Spleen (tissue), 11 donors: Measurements from ENCODE around the gene ASCC3. TPM values are rescaled to one million over a fixed set of nuclear protein-coding genes. Genes with fewer than 3 reads are reported as not detected.

Experiments used
- DNase-seq: peaks from one replicate; pipeline ENCODE4 v3.0.0-alpha.2; 2020
- H3K27ac ChIP-seq, 8 donors: fragments of 200-600 bp; sonication (generic) in 7 of 8; 1 replicate in 4 of 8; 2 replicates in 4 of 8; pipeline versions ENCODE4 v1.5.0 to v1.8.0; 2016 to 2021; ENCODE audit warnings: inconsistent platforms in 4 of 8, mild to moderate bottlenecking in 4 of 8, moderate library complexity in 1 of 8
- H3K27me3 ChIP-seq, 7 donors: fragments of 200-600 bp; sonication (generic) in 6 of 7; replicated peaks in 1 of 7; 1 replicate in 4 of 7; 2 replicates in 3 of 7; pipeline versions ENCODE4 v1.5.0 to v1.8.0; 2016 to 2021; ENCODE audit warnings: inconsistent platforms in 3 of 7, mild to moderate bottlenecking in 1 of 7
- H3K36me3 ChIP-seq, 6 donors: fragments of 200-600 bp; sonication (generic) in 5 of 6; 1 replicate in 4 of 6; 2 replicates in 2 of 6; pipeline versions ENCODE4 v1.5.0 to v1.8.0; 2016 to 2021; ENCODE audit warnings: inconsistent platforms in 2 of 6
- H3K4me1 ChIP-seq, 6 donors: fragments of 200-600 bp; sonication (generic) in 5 of 6; 1 replicate in 3 of 6; 2 replicates in 3 of 6; pipeline versions ENCODE4 v1.5.0 to v1.8.0; 2016 to 2021; ENCODE audit warnings: inconsistent platforms in 3 of 6
- H3K4me3 ChIP-seq, 8 donors: fragments of 200-600 bp; sonication (generic) in 7 of 8; 1 replicate in 4 of 8; 2 replicates in 4 of 8; pipeline versions ENCODE4 v1.5.0 to v1.8.0; 2016 to 2021; ENCODE audit warnings: inconsistent platforms in 4 of 8, mild to moderate bottlenecking in 4 of 8, moderate library complexity in 2 of 8
- H3K9me3 ChIP-seq, 8 donors: fragments of 200-600 bp; sonication (generic) in 7 of 8; 1 replicate in 4 of 8; 2 replicates in 4 of 8; pipeline versions ENCODE4 v1.5.0 to v1.8.0; 2016 to 2021; ENCODE audit warnings: inconsistent platforms in 4 of 8
- POLR2A ChIP-seq, 3 donors: fragments of 450-650 bp; IDR thresholded peaks; one replicate each; pipeline ENCODE4 v1.5.1; 2017; ENCODE audit warnings: antibody characterized with exemption in 3 of 3, mild to moderate bottlenecking in 1 of 3
- POLR2AphosphoS5 ChIP-seq, 3 donors: sonication (generic); formaldehyde crosslinking; IDR thresholded peaks; one replicate each; pipeline ENCODE4 v1.5.1; 2017; ENCODE audit warnings: antibody characterized with exemption in 3 of 3
- WGBS, 5 donors: extraction: QIAGEN DNeasy Blood & Tissue Kit in 3 of 5; methylation state at CpG; one replicate each; pipeline versions ENCODE4 v1.1.5 to v1.1.7; 2013 to 2018; 5-methylcytosine and 5-hydroxymethylcytosine counted together
- intact Hi-C: fragments of 100-400 bp; cut with DNase I; formaldehyde crosslinking; loops from one replicate; pipeline ENCODE4 v1.15.0; 2023; ENCODE audit warnings: low total_unique reads
- polyA plus RNA-seq, 3 donors: library from polyadenylated mRNA; stranded (reverse); fragments of 200-250 nt; gene quantifications; one replicate each; pipeline ENCODE4 v1.2.1, GENCODE V29; 2013
- total RNA-seq, 7 donors: library from RNA; depleted of rRNA in 3 of 7; stranded (reverse); fragments of >200 nt in 3 of 7; fragmentation: NEBNext Ultra II Directional in 4 of 7; extraction: Animal tissue kit (Norgen Biotek cat#: 25700) in 4 of 7; gene quantifications; one replicate each; pipeline versions ENCODE4 v1.1.0 to v1.2.1, GENCODE V29; 2016 to 2021
- TF ChIP-seq, protein P1 (sequence below), 11 experiments: fragments of 200-600 bp in 7 of 11; fragments of 450-650 bp in 4 of 11; sonication (generic) in 4 of 11; IDR thresholded peaks in 8 of 11; conservative IDR thresholded peaks in 3 of 11; 1 replicate in 7 of 11; 2 replicates in 4 of 11; pipeline versions ENCODE4 v1.4.0 to v1.8.0; 2016 to 2021; ENCODE audit warnings: antibody characterized with exemption in 11 of 11, inconsistent platforms in 4 of 11, mild to moderate bottlenecking in 1 of 11
- donor health status: healthy with polysubstance abuse.
- donor health status: DM: no; HTN: no; CAD: no; lungs with moderate emphysema.
- donor health status: DM: no; HTN: no; CAD: no.
- donor health status: Bipolar disorder and iron deficiency.
- donor health status: healthy.
- donor health status: DM: no; HTN: no; CAD: no.
- donor health status: DM: yes; HTN: yes; CAD: no.

ASCC3 gene
- total and polyA plus RNA-seq, 10 donors, result 7.9 to 52.4 (median 40.8) TPM

- WGBS, 5 donors, result 52 to 74% (median 70%) methylated on average over 3 to 4 of the region's 4 CpGs
- no peak for TF ChIP-seq POLR2AphosphoS5 (IDR thresholded peaks at IDR 0.05)
- TF ChIP-seq, protein P1, sequence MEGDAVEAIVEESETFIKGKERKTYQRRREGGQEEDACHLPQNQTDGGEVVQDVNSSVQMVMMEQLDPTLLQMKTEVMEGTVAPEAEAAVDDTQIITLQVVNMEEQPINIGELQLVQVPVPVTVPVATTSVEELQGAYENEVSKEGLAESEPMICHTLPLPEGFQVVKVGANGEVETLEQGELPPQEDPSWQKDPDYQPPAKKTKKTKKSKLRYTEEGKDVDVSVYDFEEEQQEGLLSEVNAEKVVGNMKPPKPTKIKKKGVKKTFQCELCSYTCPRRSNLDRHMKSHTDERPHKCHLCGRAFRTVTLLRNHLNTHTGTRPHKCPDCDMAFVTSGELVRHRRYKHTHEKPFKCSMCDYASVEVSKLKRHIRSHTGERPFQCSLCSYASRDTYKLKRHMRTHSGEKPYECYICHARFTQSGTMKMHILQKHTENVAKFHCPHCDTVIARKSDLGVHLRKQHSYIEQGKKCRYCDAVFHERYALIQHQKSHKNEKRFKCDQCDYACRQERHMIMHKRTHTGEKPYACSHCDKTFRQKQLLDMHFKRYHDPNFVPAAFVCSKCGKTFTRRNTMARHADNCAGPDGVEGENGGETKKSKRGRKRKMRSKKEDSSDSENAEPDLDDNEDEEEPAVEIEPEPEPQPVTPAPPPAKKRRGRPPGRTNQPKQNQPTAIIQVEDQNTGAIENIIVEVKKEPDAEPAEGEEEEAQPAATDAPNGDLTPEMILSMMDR (IDR thresholded peaks at IDR 0.05 in 8 of 11, conservative IDR thresholded peaks at IDR 0.05 in 3 of 11), result no peak
- no peak for TF ChIP-seq POLR2A (IDR thresholded peaks at IDR 0.05)
- intact Hi-C loops, result no loop called here
Observed at GRCh38 chr6:100617633-100618350, 263.3 kb downstream of the ASCC3 start.

DNA sequence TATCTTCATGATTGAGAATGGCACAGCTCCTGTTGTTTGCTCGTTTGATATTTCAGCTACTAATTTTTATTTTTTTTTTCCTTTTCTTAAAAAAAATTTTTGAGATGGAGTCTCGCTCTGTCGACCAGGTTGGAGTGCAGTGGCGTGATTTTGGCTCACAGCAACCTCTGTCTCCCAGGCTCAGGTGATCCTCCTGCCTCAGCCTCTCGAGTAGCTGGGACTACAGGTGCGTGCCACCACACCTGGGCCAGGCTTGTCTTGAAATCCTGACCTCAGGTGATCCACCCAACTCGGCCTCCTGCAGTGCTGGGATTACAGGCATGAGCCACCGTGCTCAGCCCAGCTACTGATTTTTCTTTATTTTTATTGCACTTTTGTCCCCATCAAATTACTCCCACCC, 266.2 kb downstream of the ASCC3 start:
- H3K9me3 ChIP-seq, result no peaks in the 10 kb centered on the region
- H3K27me3 ChIP-seq, result no peaks in the 10 kb centered on the region
- TF ChIP-seq, protein P1 (IDR thresholded peaks at IDR 0.05 in 8 of 11, conservative IDR thresholded peaks at IDR 0.05 in 3 of 11), result no peak
- TF ChIP-seq POLR2A (IDR thresholded peaks at IDR 0.05) (no peak), POLR2AphosphoS5 (IDR thresholded peaks at IDR 0.05) (no peak)
- H3K4me3 ChIP-seq, result no peak overlapping the region
- no peaks in the 10 kb centered on the region for H3K4me1 ChIP-seq
- DNase-seq, result no peak
- peaks cover 0 to 49% (median 0%) of the 10 kb centered on the region in 6 donors for H3K36me3 ChIP-seq
- intact Hi-C loops, result no loop called here
- H3K27ac ChIP-seq, result no peak overlapping the region
- WGBS, 5 donors, result 94 to 98% (median 96%) methylated on average over 8 of the region's 8 CpGs

More at GRCh38 chr6:100617633-100618350, 263.3 kb downstream of the ASCC3 start:
- no peak overlapping the region for H3K4me3 ChIP-seq
- H3K36me3 ChIP-seq, result peaks cover 0 to 76% (median 9%) of the 10 kb centered on the region in 6 donors
- H3K9me3 ChIP-seq, result peaks cover 0 to 16% (median 6%) of the 10 kb centered on the region in 8 donors
- no peaks in the 10 kb centered on the region for H3K4me1 ChIP-seq
- H3K27ac ChIP-seq, result no peak overlapping the region
- no peaks in the 10 kb centered on the region for H3K27me3 ChIP-seq
- DNase-seq, result no peak

DNA sequence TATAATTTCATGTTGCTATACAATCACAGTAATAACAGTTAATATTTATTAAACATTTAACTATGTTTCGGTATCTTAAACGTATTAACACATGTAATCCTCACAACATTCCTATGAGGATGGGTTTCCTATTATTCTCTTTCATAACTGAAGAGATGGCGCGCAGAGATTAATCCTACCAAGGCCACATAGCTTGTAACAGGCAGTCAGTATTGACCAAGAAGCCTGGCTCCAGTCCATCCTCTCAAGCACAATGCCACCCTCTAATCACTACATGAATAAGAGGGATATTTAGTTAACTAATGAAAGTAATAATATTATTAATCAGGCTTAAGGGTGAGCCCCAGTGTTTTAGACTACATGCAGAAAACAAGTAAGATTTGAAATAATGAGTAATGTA, 266.7 kb downstream of the ASCC3 start:
- Histone ChIP-seq H3K4me3 (no peak overlapping the region), H3K36me3 (peaks cover 0 to 44% (median 0%) of the 10 kb centered on the region in 6 donors), H3K27ac (no peak overlapping the region), H3K27me3 (no peaks in the 10 kb centered on the region), H3K4me1 (no peaks in the 10 kb centered on the region), H3K9me3 (no peaks in the 10 kb centered on the region)
- WGBS, 5 donors, result 92 to 97% (median 94%) methylated on average over 4 of the region's 4 CpGs
- DNase-seq, result no peak
- intact Hi-C loops, result no loop called here
- TF ChIP-seq POLR2AphosphoS5 (IDR thresholded peaks at IDR 0.05), result no peak
- TF ChIP-seq, protein P1 (IDR thresholded peaks at IDR 0.05 in 8 of 11, conservative IDR thresholded peaks at IDR 0.05 in 3 of 11), result no peak
- TF ChIP-seq POLR2A (IDR thresholded peaks at IDR 0.05), result no peak

DNA sequence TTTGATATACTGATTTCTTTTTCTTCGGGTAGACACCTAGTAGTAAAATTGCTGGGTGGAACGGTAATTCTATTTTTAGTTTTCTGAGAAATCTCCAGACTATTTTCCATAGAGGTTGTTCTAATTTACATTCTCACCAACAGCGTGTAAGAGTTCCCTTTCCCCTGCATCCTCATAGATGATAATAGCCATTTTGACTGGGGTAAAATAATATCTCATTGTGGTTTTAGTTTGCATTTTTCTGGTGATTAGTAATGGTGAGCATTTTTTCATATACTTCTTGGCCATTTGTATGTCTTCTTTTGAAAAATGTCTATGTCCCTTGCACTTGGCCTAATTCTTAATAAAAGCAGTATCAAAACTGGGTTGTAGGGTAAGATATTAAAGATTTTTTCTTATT, 267.5 kb downstream of the ASCC3 start:
- WGBS, 5 donors, result 95 to 97% (median 96%) methylated on average over 3 of the region's 3 CpGs
- H3K4me3 ChIP-seq, result no peak overlapping the region
- intact Hi-C loops, result no loop called here

More for the DNA sequence above, 267.5 kb downstream of the ASCC3 start:
- H3K4me1 ChIP-seq, result no peaks in the 10 kb centered on the region
- H3K36me3 ChIP-seq, result peaks cover 0 to 37% (median 0%) of the 10 kb centered on the region in 6 donors
- H3K27me3 ChIP-seq, result no peaks in the 10 kb centered on the region
- no peak for DNase-seq
- H3K27ac ChIP-seq, result no peak overlapping the region
- TF ChIP-seq POLR2A (IDR thresholded peaks at IDR 0.05) (no peak), POLR2AphosphoS5 (IDR thresholded peaks at IDR 0.05) (no peak)
- TF ChIP-seq, protein P1 (IDR thresholded peaks at IDR 0.05 in 8 of 11, conservative IDR thresholded peaks at IDR 0.05 in 3 of 11), result no peak
- H3K9me3 ChIP-seq, result no peaks in the 10 kb centered on the region
